ENCODE measurements around the gene BAK1.
"Not testable (repeated sequence)": the region's sequence is repeated elsewhere in the genome, so short reads cannot be mapped to it uniquely, and the experiment has no call there.

The BAK1 gene

GRCh38 chr6:33549196-33549595 lies 30.9 kb downstream of the BAK1 start:
- no peak for DNase-seq

DNA sequence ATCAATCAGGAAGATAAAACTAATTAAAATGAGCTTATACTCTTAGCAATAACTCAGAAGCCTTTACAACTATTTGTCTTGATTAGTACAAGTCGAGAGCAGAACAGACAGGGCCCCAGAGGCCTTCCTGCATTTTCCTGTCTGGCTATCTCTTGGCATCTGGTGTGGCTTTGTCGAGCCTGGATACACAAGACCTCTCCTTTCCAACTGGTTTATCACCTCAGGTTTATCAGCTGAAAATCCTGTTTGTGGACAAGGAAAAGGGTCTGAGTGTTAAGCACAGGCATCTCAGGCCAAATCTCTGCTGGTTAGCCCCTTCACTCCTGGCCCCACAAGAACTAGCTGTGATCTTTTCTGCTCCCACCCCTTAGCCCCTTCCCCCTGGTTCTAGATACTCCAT lies 32.6 kb downstream of the BAK1 start:
- DNase-seq = no peak

DNA sequence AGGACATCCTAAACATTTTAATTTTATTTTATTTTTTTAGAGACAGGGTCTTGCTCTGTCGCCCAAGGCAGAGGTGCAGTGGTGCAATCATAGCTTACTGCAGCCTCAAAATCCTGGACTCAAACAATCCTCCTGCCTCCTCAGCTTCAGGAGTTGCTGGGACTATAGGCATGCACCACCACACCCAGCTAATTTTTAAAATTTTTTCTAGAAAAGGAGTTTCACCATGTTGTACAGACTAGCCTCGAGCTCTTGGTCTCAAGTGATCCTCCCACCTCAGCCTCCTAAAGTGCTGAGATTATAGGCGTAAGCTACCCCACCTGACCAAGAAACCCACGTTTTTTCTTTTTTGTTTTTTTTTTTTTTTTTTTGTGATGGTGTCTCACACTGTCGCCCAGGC lies 33.3 kb downstream of the BAK1 start:
- no peak for DNase-seq

DNA sequence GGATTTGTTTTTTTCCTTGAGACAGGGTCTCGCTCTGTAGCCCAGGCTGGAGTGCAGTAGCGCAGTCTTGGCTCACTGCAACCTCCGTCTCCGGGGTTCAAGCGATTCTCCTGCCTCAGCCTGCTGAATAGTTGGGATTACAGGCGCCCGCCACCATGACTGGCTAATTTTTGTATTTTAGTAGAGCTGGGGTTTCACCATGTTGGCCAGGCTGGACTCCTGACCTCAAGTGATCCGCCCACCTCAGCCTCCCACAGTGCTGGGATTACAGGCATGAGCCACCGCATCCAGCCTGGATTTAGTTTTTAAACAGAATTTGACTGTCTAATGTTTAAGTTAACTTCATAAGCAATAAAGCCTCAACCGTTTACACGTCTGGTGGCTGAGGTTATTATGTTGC lies 34.8 kb downstream of the BAK1 start:
- not testable (repeated sequence) for DNase-seq

DNA sequence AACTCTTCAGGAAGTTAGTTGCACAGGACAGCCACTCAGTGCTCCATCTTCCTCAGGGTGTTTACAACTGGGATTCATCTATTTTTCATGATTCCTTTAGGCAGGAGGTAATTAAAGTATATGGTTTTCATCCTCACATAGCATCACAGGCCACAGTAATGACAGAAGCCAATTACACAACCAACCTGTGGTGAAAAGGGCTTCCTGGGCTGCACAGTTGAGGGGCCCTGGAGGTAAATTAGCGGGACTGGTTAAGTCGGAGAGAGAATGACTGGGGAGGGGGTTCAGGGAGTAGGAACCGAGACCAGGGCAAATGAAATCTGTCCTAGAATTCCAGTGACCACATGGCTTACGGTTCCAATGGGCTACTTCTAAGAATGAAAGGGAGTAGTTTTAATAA lies 37.0 kb downstream of the BAK1 start:
- DNase-seq = no peak

DNA sequence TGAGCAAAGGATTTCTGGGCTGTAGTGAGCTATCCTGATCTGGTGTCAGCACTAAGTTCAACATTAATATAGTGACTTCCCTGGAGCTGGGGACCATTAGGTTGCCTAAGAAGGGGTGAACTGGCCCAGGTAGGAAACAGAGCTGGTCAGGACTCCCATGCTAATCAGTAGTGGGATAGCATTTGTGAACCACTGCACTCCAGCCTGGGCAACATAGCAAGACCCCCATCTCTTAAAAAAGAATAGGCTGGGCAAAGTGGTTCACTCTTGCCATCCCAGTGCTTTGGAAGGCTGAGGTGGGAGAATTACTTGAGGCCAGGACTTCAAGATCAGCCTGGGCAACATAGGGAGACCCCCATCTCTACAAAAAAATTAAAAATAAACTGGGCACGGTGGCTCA lies 39.3 kb downstream of the BAK1 start:
- DNase-seq = no peak

DNA sequence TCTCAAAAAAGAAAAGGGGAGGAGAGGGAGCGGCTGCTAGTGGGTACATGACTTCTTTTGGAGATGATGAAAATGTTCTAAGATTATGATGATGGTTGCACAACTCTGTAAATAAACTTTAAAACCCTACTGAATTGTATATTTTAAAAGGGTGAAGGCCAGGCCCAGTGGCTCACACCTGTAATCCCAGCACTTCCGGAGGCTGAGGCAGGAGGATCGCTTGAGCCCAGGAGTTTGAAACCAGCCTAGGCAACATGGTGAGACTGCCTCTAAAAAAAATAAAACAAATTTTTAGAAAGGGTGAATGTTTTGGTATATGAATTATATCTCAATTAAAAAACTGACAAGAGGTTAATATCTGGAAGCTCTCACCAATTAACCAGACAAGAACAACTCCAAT lies 45.4 kb downstream of the BAK1 start:
- DNase-seq = no peak

GRCh38 chr6:33533163-33533869 lies 46.8 kb downstream of the BAK1 start:
- DNase-seq = not testable (repeated sequence)

DNA sequence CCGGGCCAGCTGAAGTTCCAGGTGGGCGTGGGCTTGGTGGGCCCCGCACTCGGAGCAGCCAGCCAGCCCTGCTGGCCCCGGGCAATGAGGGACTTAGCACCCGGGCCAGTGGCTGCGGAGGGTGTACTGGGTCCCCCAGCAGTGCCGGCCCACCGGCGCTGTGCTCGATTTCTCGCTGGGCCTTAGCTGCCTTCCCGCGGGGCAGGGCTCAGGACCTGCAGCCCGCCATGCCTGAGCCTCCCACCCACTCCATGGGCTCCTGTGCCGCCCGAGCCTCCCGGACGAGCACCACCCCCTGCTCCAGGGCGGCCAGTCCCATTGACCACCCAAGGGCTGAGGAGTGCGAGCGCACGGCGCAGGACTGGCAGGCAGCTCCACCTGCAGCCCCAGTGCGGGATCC lies 47.6 kb downstream of the BAK1 start:
- not testable (repeated sequence) for DNase-seq

DNA sequence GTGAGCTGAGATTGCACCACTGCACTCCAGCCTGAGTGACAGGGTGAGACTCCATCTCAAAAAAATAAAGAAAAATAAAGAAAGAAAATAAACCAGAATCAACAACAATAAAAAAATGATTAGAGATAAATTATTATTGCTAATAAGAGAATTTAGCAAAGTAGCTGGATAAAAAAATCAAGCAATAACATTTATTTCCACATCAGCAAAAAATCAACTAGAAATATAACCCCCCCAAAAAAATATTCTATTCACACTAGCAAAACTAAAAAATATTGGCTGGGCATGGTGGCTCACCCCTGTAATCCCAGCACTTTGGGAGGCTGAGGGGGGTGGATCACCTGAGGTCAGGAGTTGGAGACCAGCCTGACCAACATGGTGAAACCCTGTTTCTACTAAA lies 49.5 kb downstream of the BAK1 start:
- DNase-seq = not testable (repeated sequence)
